B cell (primary cell): Measurements from ENCODE around the gene KCNQ2. TPM values are rescaled to one million over a fixed set of nuclear protein-coding genes. Genes with fewer than 3 reads are reported as not detected.
A peak's percentile ranks its signal among the peaks of the same experiment; 100 is the strongest.

Experiments
- ATAC-seq: fragments of 200-7000 bp; cut with Tn5 transposase; one replicate; pipeline ENCODE4 v1.10.0; 2021; ENCODE audit warnings: low read depth, mild to moderate bottlenecking, moderate number of reproducible peaks, moderate library complexity
- CTCF ChIA-PET: fragments of 350-600 bp; sonication (Branson Sonifier 250); formaldehyde crosslinking; loops from one replicate; lab custom pipeline; 2021; ENCODE audit warnings: antibody characterized with exemption, inconsistent platforms; lab: Charles Lee
- POLR2A ChIA-PET: fragments of 350-600 bp; sonication (Branson Sonifier 250); formaldehyde crosslinking; loops from one replicate; lab custom pipeline; 2021; ENCODE audit warnings: antibody characterized with exemption; lab: Charles Lee
- DNase-seq: peaks from one replicate; pipeline ENCODE4 v3.0.0; 2013
- H2AFZ ChIP-seq: 2 replicates; pipeline ENCODE4 v1.6.1; 2012; ENCODE audit warnings: mild to moderate bottlenecking, low read depth, low read length; ENCODE audit not compliant: insufficient read depth, poor library complexity, severe bottlenecking
- H3K27ac ChIP-seq, 2 donors: 1 replicate in 1 of 2; 2 replicates in 1 of 2; pipeline ENCODE4 v1.5.1; 2012 to 2013; ENCODE audit warnings: low read length in 2 of 2, mild to moderate bottlenecking in 2 of 2, moderate library complexity in 1 of 2
- H3K27me3 ChIP-seq, 4 experiments: fragments of 200-600 bp in 1 of 4; sonication (generic) in 1 of 4; replicated peaks in 1 of 4; 1 replicate in 2 of 4; 2 replicates in 2 of 4; pipeline versions ENCODE4 v1.6.1 to v1.7.0; 2013 to 2016; ENCODE audit warnings: low read length in 3 of 4, mild to moderate bottlenecking in 2 of 4, mixed read lengths in 1 of 4, moderate library complexity in 1 of 4; ENCODE audit not compliant: insufficient read depth in 4 of 4, control insufficient read depth in 3 of 4; ENCODE audit errors: control extremely low read depth in 1 of 4
- H3K36me3 ChIP-seq, 2 experiments: replicated peaks in 1 of 2; 1 replicate in 1 of 2; 2 replicates in 1 of 2; pipeline versions ENCODE4 v1.6.1 to v1.7.1; 2013; ENCODE audit warnings: low read length in 1 of 2; ENCODE audit not compliant: insufficient read depth in 2 of 2, control insufficient read depth in 1 of 2; ENCODE audit errors: control extremely low read depth in 1 of 2, extremely low read depth in 1 of 2
- H3K4me1 ChIP-seq, 2 donors: fragments of 200-600 bp in 1 of 2; sonication (generic) in 1 of 2; 1 replicate in 1 of 2; 2 replicates in 1 of 2; pipeline versions ENCODE4 v1.5.1 to v1.6.1; 2013 to 2017; ENCODE audit warnings: low read length in 2 of 2; ENCODE audit not compliant: control insufficient read depth in 2 of 2, insufficient read depth in 2 of 2
- H3K4me2 ChIP-seq: replicated peaks from 2 replicates; pipeline ENCODE3; 2012; ENCODE audit warnings: mild to moderate bottlenecking, low read depth, low read length; ENCODE audit not compliant: poor library complexity, severe bottlenecking
- H3K4me3 ChIP-seq, 5 experiments: fragments of 200-600 bp in 1 of 5; sonication (generic) in 1 of 5; 1 replicate in 3 of 5; 2 replicates in 2 of 5; pipeline versions ENCODE4 v1.5.1 to v1.7.0; 2011 to 2016; ENCODE audit warnings: low read length in 4 of 5, mild to moderate bottlenecking in 4 of 5, low read depth in 2 of 5, control low read depth in 1 of 5, moderate library complexity in 1 of 5; ENCODE audit not compliant: insufficient read depth in 1 of 5; ENCODE audit errors: control extremely low read depth in 1 of 5, extremely low read depth in 1 of 5
- H3K79me2 ChIP-seq: fragments of 200-600 bp; sonication (generic); one replicate; pipeline ENCODE4 v1.6.0; 2016; ENCODE audit warnings: low read length; ENCODE audit not compliant: control insufficient read depth, insufficient read depth
- H3K9ac ChIP-seq: fragments of 200-600 bp; sonication (generic); 2 replicates; pipeline ENCODE4 v1.6.1; 2017; ENCODE audit warnings: mild to moderate bottlenecking, low read length, moderate library complexity
- H3K9me3 ChIP-seq, 3 donors: one replicate each; pipeline versions ENCODE4 v1.6.1 to v1.7.1; 2013; ENCODE audit warnings: low read length in 2 of 3; ENCODE audit not compliant: control insufficient read depth in 2 of 3, insufficient read depth in 1 of 3; ENCODE audit errors: control extremely low read depth in 1 of 3
- H4K20me1 ChIP-seq: 2 replicates; pipeline ENCODE4 v1.6.0; 2012; ENCODE audit warnings: mild to moderate bottlenecking, low read length; ENCODE audit not compliant: insufficient read depth, control insufficient read depth, poor library complexity, severe bottlenecking
- H3K27ac Mint-ChIP-seq: one replicate; pipeline ENCODE4 v1.8.0; 2021; ENCODE audit warnings: mixed read lengths
- H3K27me3 Mint-ChIP-seq: one replicate; pipeline ENCODE4 v1.8.0; 2021; ENCODE audit warnings: mixed read lengths
- H3K4me1 Mint-ChIP-seq: one replicate; pipeline ENCODE4 v1.8.0; 2021; ENCODE audit warnings: mixed read lengths
- H3K4me3 Mint-ChIP-seq: one replicate; pipeline ENCODE4 v1.8.0; 2021; ENCODE audit warnings: mixed read lengths
- H3K9me3 Mint-ChIP-seq: one replicate; pipeline ENCODE4 v1.8.0; 2022; ENCODE audit warnings: mixed read lengths; ENCODE audit not compliant: insufficient read depth
- CTCF ChIP-seq: fragments of 200-600 bp; IDR thresholded peaks from one replicate; pipeline ENCODE4 v1.8.0; 2022; ENCODE audit warnings: antibody characterized with exemption, mild to moderate bottlenecking
- EZH2 ChIP-seq: IDR thresholded peaks from 2 replicates; pipeline ENCODE4 v1.6.1; 2012; ENCODE audit warnings: borderline replicate concordance, low read depth, mild to moderate bottlenecking, moderate library complexity, low read length; ENCODE audit not compliant: insufficient read depth, poor library complexity, severe bottlenecking
- WGBS: methylation state at CpG from one replicate; pipeline ENCODE4 v1.1.5; 2013; ENCODE audit warnings: missing lambda C conversion rate; ENCODE audit not compliant: insufficient coverage; 5-methylcytosine and 5-hydroxymethylcytosine counted together
- intact Hi-C: fragments of 100-400 bp; cut with micrococcal nuclease; formaldehyde crosslinking; loops from one replicate; pipeline ENCODE4 v1.10.0; 2022
- polyA plus RNA-seq: library from polyadenylated mRNA; depleted of rRNA; stranded (reverse); fragments of >200 nt; gene quantifications from 2 replicates; pipeline ENCODE4 v1.2.3, GENCODE V29; 2012
- total RNA-seq, 2 donors: library from RNA; stranded (reverse); fragments of 120-200 nt in 1 of 2; gene quantifications; 1 replicate in 1 of 2; 2 replicates in 1 of 2; pipeline versions ENCODE4 v1.2.3 to v1.2.4, GENCODE V29; 2013 to 2022

Gene KCNQ2
- total and polyA plus RNA-seq, 2 donors (not counting 1 experiment from before 2014, with no cell fraction given), result 0.12 TPM; not detected in 1

- H3K4me3 ChIP-seq, result no peak overlapping the region
- CTCF ChIA-PET, result no interaction called here
- H3K9me3 ChIP-seq, result peaks cover 0 to 2% (median 0%) of the 10 kb centered on the region in 3 donors
- intact Hi-C loops, result no loop called here
- Mint-ChIP-seq H3K4me3 (peak overlapping the region; percentile 32), H3K4me1 (peaks cover 7% of the 10 kb centered on the region), H3K27ac (no peak overlapping the region), H3K27me3 (peaks cover 40% of the 10 kb centered on the region), H3K9me3 (no peaks in the 10 kb centered on the region)
- no peaks in the 10 kb centered on the region for H4K20me1 ChIP-seq
- DNase-seq (no peak), ATAC-seq (no peak)
- POLR2A ChIA-PET, result no interaction called here
- H3K27ac ChIP-seq, result no peak overlapping the region
- peaks cover 0 to 65% (median 15%) of the 10 kb centered on the region in 4 experiments for H3K27me3 ChIP-seq
- WGBS, result 38% methylated on average over 30 of the region's 30 CpGs
- H3K36me3 ChIP-seq, result no peaks in the 10 kb centered on the region
- H3K4me1 ChIP-seq, result peaks cover 4 to 6% of the 10 kb centered on the region in 2 donors
- no peak for TF ChIP-seq EZH2
- TF ChIP-seq CTCF, result no peak
- H3K9ac ChIP-seq, result no peak overlapping the region
- no peak overlapping the region for H3K4me2 ChIP-seq
- no peaks in the 10 kb centered on the region for H3K79me2 ChIP-seq
- H2AFZ ChIP-seq, result no peak overlapping the region
Measured at GRCh38 chr20:63473555-63474449, 1.3 kb upstream of the KCNQ2 start.

- Mint-ChIP-seq H3K27ac (no peak overlapping the region), H3K4me1 (peaks cover 7% of the 10 kb centered on the region), H3K9me3 (no peaks in the 10 kb centered on the region), H3K4me3 (no peak overlapping the region), H3K27me3 (peaks cover 34% of the 10 kb centered on the region)
- intact Hi-C loops, result no loop called here
- CTCF ChIA-PET, result no interaction called here
- TF ChIP-seq CTCF, result no peak
- no peak for TF ChIP-seq EZH2
- WGBS, result 66% methylated on average over 9 of the region's 13 CpGs
- Histone ChIP-seq H3K4me1 (peaks cover 4 to 6% of the 10 kb centered on the region in 2 donors), H4K20me1 (no peaks in the 10 kb centered on the region), H3K79me2 (no peaks in the 10 kb centered on the region), H3K9ac (no peak overlapping the region), H3K27me3 (peaks cover 0 to 60% (median 15%) of the 10 kb centered on the region in 4 experiments), H3K27ac (no peak overlapping the region), H3K36me3 (no peaks in the 10 kb centered on the region), H3K9me3 (peaks cover 0 to 2% (median 0%) of the 10 kb centered on the region in 3 donors), H2AFZ (no peak overlapping the region), H3K4me3 (no peak overlapping the region), H3K4me2 (no peak overlapping the region)
- no peak for ATAC-seq
- DNase-seq, result no peak
- POLR2A ChIA-PET, result no interaction called here
Measured at GRCh38 chr20:63472862-63473390, 471 bp upstream of the KCNQ2 start.
